ENCODE data around the gene OGT. TPM values are rescaled to one million over a fixed set of nuclear protein-coding genes. Genes with fewer than 3 reads are reported as not detected.
"Not testable (repeated sequence)": the region's sequence is repeated elsewhere in the genome, so short reads cannot be mapped to it uniquely, and the experiment has no call there.

OGT gene
- total and polyA plus RNA-seq, 3 experiments from 2014 or later: 35.6 to 216 (median 211) TPM

- H3K27ac Mint-ChIP-seq; H3K36me3 ChIP-seq (ENCODE audit: insufficient read depth, low read length); H3K36me3 Mint-ChIP-seq; H3K4me3 ChIP-seq (ENCODE audit: low read length); H3K27me3 ChIP-seq (ENCODE audit: insufficient read depth, low read length, poor library complexity, severe bottlenecking); POLR2A ChIA-PET; H3K27me3 Mint-ChIP-seq; H3K9me3 Mint-ChIP-seq; DNase-seq; H3K4me1 Mint-ChIP-seq; H3K27ac ChIP-seq (ENCODE audit: low read depth, low read length); H3K4me1 ChIP-seq (ENCODE audit: insufficient read depth, low read length); H3K4me3 Mint-ChIP-seq; H3K9me3 ChIP-seq (ENCODE audit: low read length): not testable (repeated sequence)
- CTCF ChIA-PET: interaction anchor here (1.5 kb wide), 1 partner anchor 9 kb away, joined by 3 read pairs; no protein-coding TSS in a partner anchor
Observed at GRCh38 chrX:71502080-71502479, 30.8 kb upstream of the OGT start.

GRCh38 chrX:71504346-71504745, 28.6 kb upstream of the OGT start:
- Histone ChIP-seq H3K9me3 (ENCODE audit: low read length) (no peaks in the 10 kb centered on the region), H3K4me1 (ENCODE audit: insufficient read depth, low read length) (no peaks in the 10 kb centered on the region), H3K27me3 (ENCODE audit: insufficient read depth, low read length, poor library complexity, severe bottlenecking) (no peaks in the 10 kb centered on the region), H3K4me3 (ENCODE audit: low read length) (no peak overlapping the region), H3K36me3 (ENCODE audit: insufficient read depth, low read length) (no peaks in the 10 kb centered on the region), H3K27ac (ENCODE audit: low read depth, low read length) (no peak overlapping the region)
- H3K27ac Mint-ChIP-seq: no peak overlapping the region
- DNase-seq: no peak
- CTCF ChIA-PET: no interaction called here
- H3K9me3 Mint-ChIP-seq: no peaks in the 10 kb centered on the region
- H3K4me3 Mint-ChIP-seq: no peak overlapping the region
- H3K36me3 Mint-ChIP-seq: no peaks in the 10 kb centered on the region
- POLR2A ChIA-PET: no interaction called here
- H3K27me3 Mint-ChIP-seq: peaks cover 0 to under 1% of the 10 kb centered on the region in 2 donors
- H3K4me1 Mint-ChIP-seq: no peaks in the 10 kb centered on the region

GRCh38 chrX:71509289-71509688, 23.6 kb upstream of the OGT start:
- H3K4me3 ChIP-seq (ENCODE audit: low read length): no peak overlapping the region
- no peaks in the 10 kb centered on the region for H3K36me3 ChIP-seq (ENCODE audit: insufficient read depth, low read length)
- ChIA-PET POLR2A (no interaction called here), CTCF (no interaction called here)
- Mint-ChIP-seq H3K27me3 (no peaks in the 10 kb centered on the region), H3K27ac (no peak overlapping the region), H3K4me3 (no peak overlapping the region), H3K36me3 (no peaks in the 10 kb centered on the region), H3K9me3 (no peaks in the 10 kb centered on the region), H3K4me1 (peaks cover 2 to 9% (median 4%) of the 10 kb centered on the region in 3 donors)
- no peak for DNase-seq
- H3K27me3 ChIP-seq (ENCODE audit: insufficient read depth, low read length, poor library complexity, severe bottlenecking): no peaks in the 10 kb centered on the region
- H3K27ac ChIP-seq (ENCODE audit: low read depth, low read length): no peak overlapping the region
- peaks cover 4% of the 10 kb centered on the region for H3K4me1 ChIP-seq (ENCODE audit: insufficient read depth, low read length)
- H3K9me3 ChIP-seq (ENCODE audit: low read length): no peaks in the 10 kb centered on the region

- H3K27ac Mint-ChIP-seq: no peak overlapping the region
- H3K36me3 Mint-ChIP-seq: no peaks in the 10 kb centered on the region
- Histone ChIP-seq H3K27me3 (ENCODE audit: insufficient read depth, low read length, poor library complexity, severe bottlenecking) (no peaks in the 10 kb centered on the region), H3K27ac (ENCODE audit: low read depth, low read length) (no peak overlapping the region), H3K36me3 (ENCODE audit: insufficient read depth, low read length) (no peaks in the 10 kb centered on the region), H3K9me3 (ENCODE audit: low read length) (no peaks in the 10 kb centered on the region), H3K4me1 (ENCODE audit: insufficient read depth, low read length) (peaks cover 9% of the 10 kb centered on the region), H3K4me3 (ENCODE audit: low read length) (no peak overlapping the region)
- no peak overlapping the region for H3K4me3 Mint-ChIP-seq
- H3K4me1 Mint-ChIP-seq: peaks cover 6 to 18% (median 11%) of the 10 kb centered on the region in 3 donors
- CTCF ChIA-PET: interaction anchor here (0.6 kb wide), 1 partner anchor 186 kb away, joined by 3 read pairs; no protein-coding TSS in a partner anchor
- H3K9me3 Mint-ChIP-seq: no peaks in the 10 kb centered on the region
- no peak for DNase-seq
- POLR2A ChIA-PET: no interaction called here
- no peaks in the 10 kb centered on the region for H3K27me3 Mint-ChIP-seq
Observed at GRCh38 chrX:71510161-71510560, 22.7 kb upstream of the OGT start.

GRCh38 chrX:71513731-71514130, 19.2 kb upstream of the OGT start:
- H3K36me3 Mint-ChIP-seq; H3K4me1 ChIP-seq (ENCODE audit: insufficient read depth, low read length); H3K4me3 Mint-ChIP-seq; H3K9me3 ChIP-seq (ENCODE audit: low read length); H3K27ac ChIP-seq (ENCODE audit: low read depth, low read length); DNase-seq; H3K4me3 ChIP-seq (ENCODE audit: low read length); H3K9me3 Mint-ChIP-seq; H3K36me3 ChIP-seq (ENCODE audit: insufficient read depth, low read length); H3K27me3 Mint-ChIP-seq; H3K27me3 ChIP-seq (ENCODE audit: insufficient read depth, low read length, poor library complexity, severe bottlenecking): not testable (repeated sequence)
- Mint-ChIP-seq H3K4me1 (peaks cover 6 to 21% (median 15%) of the 10 kb centered on the region in 3 donors), H3K27ac (peak overlapping the region in 1 of 8 donors; percentile 36)
- ChIA-PET POLR2A (interaction anchor here (2.5 kb wide), 1 partner anchor 20 kb away, joined by 9 read pairs; the partner anchor contains the start of gene OGT), CTCF (interaction anchor here (0.9 to 1.5 kb wide), 3 partner anchors 18 to 95 kb away, joined by 3 to 4 read pairs (median 3); no protein-coding TSS in a partner anchor)

- Mint-ChIP-seq H3K27ac (peak overlapping the region in 7 of 8 donors; percentile 2 to 80 (median 62)), H3K4me3 (peak overlapping the region in 2 of 7 donors; percentile 2 to 21), H3K27me3 (peaks cover 0 to 3% of the 10 kb centered on the region in 2 donors), H3K36me3 (no peaks in the 10 kb centered on the region), H3K4me1 (peaks cover 6 to 21% (median 15%) of the 10 kb centered on the region in 3 donors), H3K9me3 (no peaks in the 10 kb centered on the region)
- peaks cover 9% of the 10 kb centered on the region for H3K4me1 ChIP-seq (ENCODE audit: insufficient read depth, low read length)
- H3K4me3 ChIP-seq (ENCODE audit: low read length): no peak overlapping the region
- no peaks in the 10 kb centered on the region for H3K27me3 ChIP-seq (ENCODE audit: insufficient read depth, low read length, poor library complexity, severe bottlenecking)
- H3K27ac ChIP-seq (ENCODE audit: low read depth, low read length): no peak overlapping the region
- H3K36me3 ChIP-seq (ENCODE audit: insufficient read depth, low read length): no peaks in the 10 kb centered on the region
- DNase-seq: peak in 3 of 5 donors; percentile 57 to 62 (median 61)
- ChIA-PET CTCF (interaction anchor here (0.9 to 1.5 kb wide), 4 partner anchors 17 to 94 kb away, joined by 3 to 4 read pairs (median 4); no protein-coding TSS in a partner anchor), POLR2A (interaction anchor here (2.5 kb wide), 1 partner anchor 19 kb away, joined by 9 read pairs; the partner anchor contains the start of gene OGT)
- H3K9me3 ChIP-seq (ENCODE audit: low read length): no peaks in the 10 kb centered on the region
Observed at GRCh38 chrX:71514367-71515037, 18.4 kb upstream of the OGT start.

GRCh38 chrX:71515038-71515396, 17.9 kb upstream of the OGT start:
- no peaks in the 10 kb centered on the region for H3K9me3 Mint-ChIP-seq
- Histone ChIP-seq H3K27me3 (ENCODE audit: insufficient read depth, low read length, poor library complexity, severe bottlenecking) (no peaks in the 10 kb centered on the region), H3K36me3 (ENCODE audit: insufficient read depth, low read length) (no peaks in the 10 kb centered on the region), H3K9me3 (ENCODE audit: low read length) (no peaks in the 10 kb centered on the region), H3K4me3 (ENCODE audit: low read length) (no peak overlapping the region), H3K27ac (ENCODE audit: low read depth, low read length) (no peak overlapping the region), H3K4me1 (ENCODE audit: insufficient read depth, low read length) (peaks cover 9% of the 10 kb centered on the region)
- H3K4me1 Mint-ChIP-seq: peaks cover 6 to 21% (median 15%) of the 10 kb centered on the region in 3 donors
- CTCF ChIA-PET: interaction anchor here (1.1 kb wide), 1 partner anchor 19 kb away, joined by 4 read pairs; no protein-coding TSS in a partner anchor
- peaks cover 0 to 3% of the 10 kb centered on the region in 2 donors for H3K27me3 Mint-ChIP-seq
- POLR2A ChIA-PET: interaction anchor here (1.1 to 2.5 kb wide), 2 partner anchors 12 to 19 kb away, joined by 9 to 15 read pairs; partner anchors contain the start of gene OGT
- H3K36me3 Mint-ChIP-seq: no peaks in the 10 kb centered on the region
- H3K4me3 Mint-ChIP-seq: no peak overlapping the region
- peak overlapping the region in 1 of 8 donors; percentile 62 for H3K27ac Mint-ChIP-seq
- DNase-seq: no peak

GRCh38 chrX:71525316-71525715, 7.6 kb upstream of the OGT start:
- Mint-ChIP-seq H3K4me1 (peaks cover 0 to 9% (median 0%) of the 10 kb centered on the region in 3 donors), H3K27ac (no peak overlapping the region), H3K27me3 (peaks cover 0 to 2% of the 10 kb centered on the region in 2 donors), H3K36me3 (no peaks in the 10 kb centered on the region), H3K4me3 (no peak overlapping the region), H3K9me3 (no peaks in the 10 kb centered on the region)
- Histone ChIP-seq H3K27ac (ENCODE audit: low read depth, low read length) (no peak overlapping the region), H3K4me3 (ENCODE audit: low read length) (no peak overlapping the region), H3K36me3 (ENCODE audit: insufficient read depth, low read length) (no peaks in the 10 kb centered on the region), H3K4me1 (ENCODE audit: insufficient read depth, low read length) (no peaks in the 10 kb centered on the region), H3K27me3 (ENCODE audit: insufficient read depth, low read length, poor library complexity, severe bottlenecking) (no peaks in the 10 kb centered on the region), H3K9me3 (ENCODE audit: low read length) (no peaks in the 10 kb centered on the region)
- no peak for DNase-seq
- POLR2A ChIA-PET: no interaction called here
- CTCF ChIA-PET: no interaction called here

Data from CD8-positive, alpha-beta memory T cell (primary cell).